Bronchial epithelial cell (primary cell): Measurements from ENCODE around the gene PADI4. TPM values are rescaled to one million over a fixed set of nuclear protein-coding genes. Genes with fewer than 3 reads are reported as not detected.

Experiments used
- DNase-seq: peaks from one replicate; pipeline ENCODE4 v3.0.0-alpha.2; 2010; ENCODE audit warnings: low read depth
- FAIRE-seq: peaks from 2 replicates; lab custom pipeline; 2011; peaks lifted over from hg19 to GRCh38; lab: Jason Lieb, UNC
- H3K27me3 ChIP-seq: 2 replicates; pipeline ENCODE4 v1.5.1; 2011; ENCODE audit warnings: low read length; ENCODE audit not compliant: control insufficient read depth, insufficient read depth
- H3K36me3 ChIP-seq: 2 replicates; pipeline ENCODE4 v1.5.1; 2011; ENCODE audit warnings: low read length; ENCODE audit not compliant: control insufficient read depth, insufficient read depth
- H3K4me3 ChIP-seq: 2 replicates; pipeline ENCODE4 v1.5.1; 2011; ENCODE audit warnings: mild to moderate bottlenecking, low read depth, low read length, control low read depth
- CTCF ChIP-seq: IDR thresholded peaks from 2 replicates; pipeline ENCODE4 v1.5.1; 2011; ENCODE audit warnings: mild to moderate bottlenecking, moderate library complexity, low read length, control low read depth, inconsistent platforms; ENCODE audit not compliant: insufficient read depth, severe bottlenecking
- total RNA-seq: library from RNA; depleted of rRNA; stranded (reverse); fragments of >200 nt; gene quantifications from 2 replicates; pipeline ENCODE4 v1.2.1, GENCODE V29; 2014

Gene PADI4
- total RNA-seq, 1 donor from 2014 or later: not detected

- no peak for DNase-seq
- no peak for FAIRE-seq
- Histone ChIP-seq H3K4me3 (no peak overlapping the region), H3K36me3 (no peaks in the 10 kb centered on the region), H3K27me3 (peaks cover 1% of the 10 kb centered on the region)
- TF ChIP-seq CTCF: no peak
These were observed 84.3 kb downstream of the PADI4 start for GRCh38 chr1:17392199-17392740.

GRCh38 chr1:17393230-17393629 lies 85.2 kb downstream of the PADI4 start:
- no peaks in the 10 kb centered on the region for H3K36me3 ChIP-seq
- peaks cover 1% of the 10 kb centered on the region for H3K27me3 ChIP-seq
- no peak for TF ChIP-seq CTCF
- FAIRE-seq (no peak), DNase-seq (no peak)
- no peak overlapping the region for H3K4me3 ChIP-seq

GRCh38 chr1:17397910-17398695 lies 90.1 kb downstream of the PADI4 start:
- peak; percentile 90 for FAIRE-seq
- Histone ChIP-seq H3K36me3 (no peaks in the 10 kb centered on the region), H3K4me3 (no peak overlapping the region), H3K27me3 (no peaks in the 10 kb centered on the region)
- no peak for DNase-seq
- no peak for TF ChIP-seq CTCF

GRCh38 chr1:17400725-17401341 lies 92.8 kb downstream of the PADI4 start:
- DNase-seq: no peak
- Histone ChIP-seq H3K36me3 (no peaks in the 10 kb centered on the region), H3K4me3 (no peak overlapping the region), H3K27me3 (no peaks in the 10 kb centered on the region)
- TF ChIP-seq CTCF: no peak
- FAIRE-seq: no peak

GRCh38 chr1:17401841-17402240 lies 93.8 kb downstream of the PADI4 start:
- TF ChIP-seq CTCF: no peak
- Histone ChIP-seq H3K4me3 (no peak overlapping the region), H3K36me3 (no peaks in the 10 kb centered on the region), H3K27me3 (no peaks in the 10 kb centered on the region)
- no peak for DNase-seq
- no peak for FAIRE-seq
